H1 (cell line): ENCODE data around the gene ARMCX2. TPM values are rescaled to one million over a fixed set of nuclear protein-coding genes. Genes with fewer than 3 reads are reported as not detected.

Experiments used
- CBX5 ChIP-seq: fragments of 300-800, 300-1000 bp; sonication (generic); IDR thresholded peaks from 2 replicates; pipeline ENCODE4 v1.7.1; 2016; ENCODE audit warnings: antibody characterized with exemption, low read length, low read depth
- CHD2 ChIP-seq: IDR thresholded peaks from 2 replicates; pipeline ENCODE4 v1.6.1; 2012; ENCODE audit warnings: low read length, improper control_type of control experiment
- GABPA ChIP-seq: IDR thresholded peaks from 2 replicates; pipeline ENCODE4 v1.6.1; 2011; ENCODE audit warnings: mild to moderate bottlenecking, low read length, moderate library complexity, borderline replicate concordance; ENCODE audit not compliant: insufficient read depth
- KDM4A ChIP-seq: IDR thresholded peaks from one replicate; pipeline ENCODE4 v1.7.1; 2012; ENCODE audit warnings: low read depth, mild to moderate bottlenecking, moderate library complexity, low read length, inconsistent platforms; ENCODE audit not compliant: severe bottlenecking
- POU5F1 ChIP-seq: IDR thresholded peaks from 2 replicates; pipeline ENCODE4 v1.6.1; 2011; ENCODE audit warnings: low read depth, mild to moderate bottlenecking, low read length, moderate library complexity
- SAP30 ChIP-seq: fragments of 300-600 bp; sonication (generic); IDR thresholded peaks from 2 replicates; pipeline ENCODE4 v1.7.1; 2012; ENCODE audit warnings: low read length, moderate library complexity, mild to moderate bottlenecking, inconsistent platforms; ENCODE audit not compliant: insufficient read depth, insufficient replicate concordance
- SIRT6 ChIP-seq: IDR thresholded peaks from one replicate; pipeline ENCODE4 v1.7.1; 2012; ENCODE audit warnings: low read length, inconsistent platforms
- SIX5 ChIP-seq: IDR thresholded peaks from 2 replicates; pipeline ENCODE4 v1.6.1; 2011; ENCODE audit warnings: mild to moderate bottlenecking, low read depth, low read length
- SP2 ChIP-seq: IDR thresholded peaks from 2 replicates; pipeline ENCODE4 v1.6.1; 2012; ENCODE audit warnings: mild to moderate bottlenecking, low read length, inconsistent platforms
- SP4 ChIP-seq: IDR thresholded peaks from 2 replicates; pipeline ENCODE4 v1.6.1; 2012; ENCODE audit warnings: low read length, inconsistent platforms
- TAF1 ChIP-seq: IDR thresholded peaks from 2 replicates; pipeline ENCODE4 v1.6.1; 2011; ENCODE audit warnings: mild to moderate bottlenecking, low read depth, low read length
- TBP ChIP-seq: IDR thresholded peaks from 2 replicates; pipeline ENCODE4 v1.6.1; 2011; ENCODE audit warnings: low read depth, low read length, improper control_type of control experiment
- polyA plus RNA-seq, 7 experiments: library from polyadenylated mRNA; depleted of rRNA in 3 of 7; stranded (reverse) in 5 of 7; unstranded in 2 of 7; fragments of >200 nt in 5 of 7; fragments of 200-250 nt in 2 of 7; gene quantifications; 1 replicate in 5 of 7; 2 replicates in 1 of 7; 4 replicates in 1 of 7; pipeline versions ENCODE4 v1.2.1 to v1.2.3, GENCODE V29; 2011 to 2013; ENCODE audit warnings: missing spikeins in 2 of 7, mixed read lengths in 2 of 7
- total RNA-seq: library from RNA; stranded (reverse); fragmentation: NEBNext Ultra II Directional; extraction: Animal tissue kit (Norgen Biotek cat#: 25700); gene quantifications from 2 replicates; pipeline ENCODE4 v1.2.1, GENCODE V29; 2021
- TF ChIP-seq, protein P1 (sequence below): fragments of 300-600 bp; sonication (generic); IDR thresholded peaks from 2 replicates; pipeline ENCODE4 v1.7.1; 2012; ENCODE audit warnings: low read length, moderate library complexity, mild to moderate bottlenecking, inconsistent platforms; ENCODE audit not compliant: insufficient replicate concordance

Gene ARMCX2
- total and polyA plus RNA-seq, 2 of the 8 experiments (the other 6 are each of a cell fraction or from before 2014, with no cell fraction given) = 39.7 to 113 TPM

GRCh38 chrX:101668143-101668542, 8.5 kb upstream of the ARMCX2 start (continued):
- TF ChIP-seq, protein P1, sequence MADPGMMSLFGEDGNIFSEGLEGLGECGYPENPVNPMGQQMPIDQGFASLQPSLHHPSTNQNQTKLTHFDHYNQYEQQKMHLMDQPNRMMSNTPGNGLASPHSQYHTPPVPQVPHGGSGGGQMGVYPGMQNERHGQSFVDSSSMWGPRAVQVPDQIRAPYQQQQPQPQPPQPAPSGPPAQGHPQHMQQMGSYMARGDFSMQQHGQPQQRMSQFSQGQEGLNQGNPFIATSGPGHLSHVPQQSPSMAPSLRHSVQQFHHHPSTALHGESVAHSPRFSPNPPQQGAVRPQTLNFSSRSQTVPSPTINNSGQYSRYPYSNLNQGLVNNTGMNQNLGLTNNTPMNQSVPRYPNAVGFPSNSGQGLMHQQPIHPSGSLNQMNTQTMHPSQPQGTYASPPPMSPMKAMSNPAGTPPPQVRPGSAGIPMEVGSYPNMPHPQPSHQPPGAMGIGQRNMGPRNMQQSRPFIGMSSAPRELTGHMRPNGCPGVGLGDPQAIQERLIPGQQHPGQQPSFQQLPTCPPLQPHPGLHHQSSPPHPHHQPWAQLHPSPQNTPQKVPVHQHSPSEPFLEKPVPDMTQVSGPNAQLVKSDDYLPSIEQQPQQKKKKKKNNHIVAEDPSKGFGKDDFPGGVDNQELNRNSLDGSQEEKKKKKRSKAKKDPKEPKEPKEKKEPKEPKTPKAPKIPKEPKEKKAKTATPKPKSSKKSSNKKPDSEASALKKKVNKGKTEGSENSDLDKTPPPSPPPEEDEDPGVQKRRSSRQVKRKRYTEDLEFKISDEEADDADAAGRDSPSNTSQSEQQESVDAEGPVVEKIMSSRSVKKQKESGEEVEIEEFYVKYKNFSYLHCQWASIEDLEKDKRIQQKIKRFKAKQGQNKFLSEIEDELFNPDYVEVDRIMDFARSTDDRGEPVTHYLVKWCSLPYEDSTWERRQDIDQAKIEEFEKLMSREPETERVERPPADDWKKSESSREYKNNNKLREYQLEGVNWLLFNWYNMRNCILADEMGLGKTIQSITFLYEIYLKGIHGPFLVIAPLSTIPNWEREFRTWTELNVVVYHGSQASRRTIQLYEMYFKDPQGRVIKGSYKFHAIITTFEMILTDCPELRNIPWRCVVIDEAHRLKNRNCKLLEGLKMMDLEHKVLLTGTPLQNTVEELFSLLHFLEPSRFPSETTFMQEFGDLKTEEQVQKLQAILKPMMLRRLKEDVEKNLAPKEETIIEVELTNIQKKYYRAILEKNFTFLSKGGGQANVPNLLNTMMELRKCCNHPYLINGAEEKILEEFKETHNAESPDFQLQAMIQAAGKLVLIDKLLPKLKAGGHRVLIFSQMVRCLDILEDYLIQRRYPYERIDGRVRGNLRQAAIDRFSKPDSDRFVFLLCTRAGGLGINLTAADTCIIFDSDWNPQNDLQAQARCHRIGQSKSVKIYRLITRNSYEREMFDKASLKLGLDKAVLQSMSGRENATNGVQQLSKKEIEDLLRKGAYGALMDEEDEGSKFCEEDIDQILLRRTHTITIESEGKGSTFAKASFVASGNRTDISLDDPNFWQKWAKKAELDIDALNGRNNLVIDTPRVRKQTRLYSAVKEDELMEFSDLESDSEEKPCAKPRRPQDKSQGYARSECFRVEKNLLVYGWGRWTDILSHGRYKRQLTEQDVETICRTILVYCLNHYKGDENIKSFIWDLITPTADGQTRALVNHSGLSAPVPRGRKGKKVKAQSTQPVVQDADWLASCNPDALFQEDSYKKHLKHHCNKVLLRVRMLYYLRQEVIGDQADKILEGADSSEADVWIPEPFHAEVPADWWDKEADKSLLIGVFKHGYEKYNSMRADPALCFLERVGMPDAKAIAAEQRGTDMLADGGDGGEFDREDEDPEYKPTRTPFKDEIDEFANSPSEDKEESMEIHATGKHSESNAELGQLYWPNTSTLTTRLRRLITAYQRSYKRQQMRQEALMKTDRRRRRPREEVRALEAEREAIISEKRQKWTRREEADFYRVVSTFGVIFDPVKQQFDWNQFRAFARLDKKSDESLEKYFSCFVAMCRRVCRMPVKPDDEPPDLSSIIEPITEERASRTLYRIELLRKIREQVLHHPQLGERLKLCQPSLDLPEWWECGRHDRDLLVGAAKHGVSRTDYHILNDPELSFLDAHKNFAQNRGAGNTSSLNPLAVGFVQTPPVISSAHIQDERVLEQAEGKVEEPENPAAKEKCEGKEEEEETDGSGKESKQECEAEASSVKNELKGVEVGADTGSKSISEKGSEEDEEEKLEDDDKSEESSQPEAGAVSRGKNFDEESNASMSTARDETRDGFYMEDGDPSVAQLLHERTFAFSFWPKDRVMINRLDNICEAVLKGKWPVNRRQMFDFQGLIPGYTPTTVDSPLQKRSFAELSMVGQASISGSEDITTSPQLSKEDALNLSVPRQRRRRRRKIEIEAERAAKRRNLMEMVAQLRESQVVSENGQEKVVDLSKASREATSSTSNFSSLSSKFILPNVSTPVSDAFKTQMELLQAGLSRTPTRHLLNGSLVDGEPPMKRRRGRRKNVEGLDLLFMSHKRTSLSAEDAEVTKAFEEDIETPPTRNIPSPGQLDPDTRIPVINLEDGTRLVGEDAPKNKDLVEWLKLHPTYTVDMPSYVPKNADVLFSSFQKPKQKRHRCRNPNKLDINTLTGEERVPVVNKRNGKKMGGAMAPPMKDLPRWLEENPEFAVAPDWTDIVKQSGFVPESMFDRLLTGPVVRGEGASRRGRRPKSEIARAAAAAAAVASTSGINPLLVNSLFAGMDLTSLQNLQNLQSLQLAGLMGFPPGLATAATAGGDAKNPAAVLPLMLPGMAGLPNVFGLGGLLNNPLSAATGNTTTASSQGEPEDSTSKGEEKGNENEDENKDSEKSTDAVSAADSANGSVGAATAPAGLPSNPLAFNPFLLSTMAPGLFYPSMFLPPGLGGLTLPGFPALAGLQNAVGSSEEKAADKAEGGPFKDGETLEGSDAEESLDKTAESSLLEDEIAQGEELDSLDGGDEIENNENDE = no peak
- TF ChIP-seq SAP30 (no peak), SP2 (no peak), TAF1 (no peak), SIX5 (no peak), POU5F1 (no peak), SP4 (no peak), CBX5 (no peak), GABPA (no peak), KDM4A (no peak), CHD2 (no peak), SIRT6 (no peak), TBP (no peak)
